ENCODE data around the gene KDM4C.

Gene KDM4C

DNA sequence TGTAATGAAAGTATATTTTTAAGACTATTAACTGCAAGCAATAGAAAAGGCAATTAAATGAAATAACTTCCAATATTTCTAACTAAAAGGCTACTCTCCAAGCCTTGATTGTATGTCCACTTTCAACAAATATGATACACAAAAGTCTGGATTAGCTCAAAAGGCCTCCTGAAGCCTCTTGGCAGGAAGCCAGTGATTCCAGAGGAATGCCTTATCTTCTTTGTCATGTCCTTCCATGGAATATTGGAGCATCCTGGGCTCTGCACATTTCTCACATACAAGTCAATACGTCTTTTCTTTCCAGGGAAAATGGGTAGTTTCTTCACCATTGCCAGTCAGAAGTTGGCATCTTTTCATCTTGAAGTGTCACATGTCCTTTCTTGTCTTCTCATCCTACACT, 357.8 kb downstream of the KDM4C start:
- DNase-seq: no peak

GRCh38 chr9:7117676-7118561, 360.1 kb downstream of the KDM4C start:
- DNase-seq: no peak

DNA sequence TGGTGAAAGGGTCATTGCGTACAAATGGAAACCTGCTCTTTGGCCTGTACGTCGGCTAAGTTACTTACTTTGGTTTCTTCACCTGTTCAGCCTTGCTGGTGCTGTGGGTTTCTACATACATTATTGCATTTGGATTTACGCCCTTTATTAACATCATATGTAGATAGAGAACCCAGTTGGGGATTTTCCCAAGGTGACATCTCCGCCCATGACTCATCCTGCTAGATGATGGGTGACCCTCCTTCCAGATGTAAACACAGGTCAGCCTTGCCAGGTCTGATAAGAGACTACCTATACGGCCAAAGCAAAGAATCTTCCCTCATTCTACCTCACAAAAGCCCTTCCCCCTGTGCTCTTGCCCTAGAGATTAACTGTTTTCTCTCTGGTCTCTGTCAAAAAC, 360.9 kb downstream of the KDM4C start:
- DNase-seq: no peak

- no peak for DNase-seq
Measured at GRCh38 chr9:7119612-7120011, 361.8 kb downstream of the KDM4C start.

DNA sequence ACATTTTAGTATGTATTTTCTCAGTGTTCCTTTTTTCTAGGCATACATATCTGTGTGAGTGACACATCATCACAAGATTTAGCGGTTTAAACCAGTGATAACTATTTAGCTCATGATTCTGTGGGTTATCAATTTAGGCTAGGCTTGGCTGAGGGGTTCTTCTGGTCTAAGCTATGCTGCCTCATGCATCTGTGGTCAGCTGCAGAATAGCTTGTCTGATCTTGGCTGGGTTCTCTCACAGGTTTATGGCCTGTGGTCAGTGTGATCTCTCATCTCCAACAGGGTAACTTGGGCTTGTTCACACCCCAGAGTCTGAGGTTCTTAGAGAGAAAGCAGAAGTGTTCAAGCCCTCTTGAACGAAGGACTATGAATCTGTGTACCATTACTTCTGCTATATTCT, 363.3 kb downstream of the KDM4C start:
- DNase-seq: no peak

- DNase-seq: no peak
Measured at GRCh38 chr9:7121664-7122063, 363.9 kb downstream of the KDM4C start.

- no peak for DNase-seq
Measured at GRCh38 chr9:7123743-7124142, 366.0 kb downstream of the KDM4C start.

- DNase-seq: no peak
Measured at GRCh38 chr9:7125231-7125630, 367.5 kb downstream of the KDM4C start.

- no peak for DNase-seq
Measured at GRCh38 chr9:7129391-7129790, 371.6 kb downstream of the KDM4C start.

- no peak for DNase-seq
Measured at GRCh38 chr9:7130266-7130820, 372.6 kb downstream of the KDM4C start.

DNA sequence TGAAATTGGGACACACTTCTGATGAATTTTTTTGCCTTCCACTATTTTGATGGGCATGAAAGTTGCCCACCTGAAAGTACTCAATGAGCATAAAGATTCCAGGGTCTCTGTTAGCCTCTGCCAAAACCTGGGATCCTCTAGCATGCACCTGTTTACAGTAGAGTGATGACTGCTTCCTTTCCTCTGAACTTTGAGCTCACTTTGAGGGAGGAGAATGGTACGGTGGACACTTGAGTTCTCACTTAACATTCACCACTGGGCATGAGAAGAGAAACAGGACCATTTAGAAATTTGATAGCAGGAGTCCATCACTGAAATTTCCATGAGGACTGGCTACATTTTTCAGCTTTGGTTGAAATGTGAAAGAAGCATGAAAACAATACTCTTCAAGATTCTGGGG, 374.8 kb downstream of the KDM4C start:
- no peak for DNase-seq

- no peak for DNase-seq
Measured at GRCh38 chr9:7135735-7136134, 378.0 kb downstream of the KDM4C start.

GRCh38 chr9:7137040-7137439, 379.3 kb downstream of the KDM4C start:
- DNase-seq: no peak

GRCh38 chr9:7137571-7137970, 379.8 kb downstream of the KDM4C start:
- no peak for DNase-seq

DNA sequence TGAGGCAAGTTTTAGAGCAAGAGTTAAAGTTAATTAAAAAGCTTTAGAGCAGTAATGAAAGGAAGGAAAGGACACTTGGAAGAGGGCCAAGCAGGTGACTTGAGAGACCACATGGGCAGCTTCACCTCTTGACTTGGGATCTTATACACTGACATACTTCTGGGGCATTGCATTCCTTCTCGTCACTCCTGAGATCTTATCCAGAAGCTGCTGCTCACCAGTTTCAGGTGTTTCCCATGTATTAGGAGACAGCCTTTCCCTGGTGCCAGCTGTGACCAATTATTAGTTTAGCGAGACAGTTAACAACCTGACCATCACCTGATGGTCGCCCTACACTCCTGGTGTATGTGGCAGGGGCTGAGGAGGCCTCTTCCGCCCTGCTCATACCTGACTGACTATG, 382.1 kb downstream of the KDM4C start:
- no peak for DNase-seq

DNA sequence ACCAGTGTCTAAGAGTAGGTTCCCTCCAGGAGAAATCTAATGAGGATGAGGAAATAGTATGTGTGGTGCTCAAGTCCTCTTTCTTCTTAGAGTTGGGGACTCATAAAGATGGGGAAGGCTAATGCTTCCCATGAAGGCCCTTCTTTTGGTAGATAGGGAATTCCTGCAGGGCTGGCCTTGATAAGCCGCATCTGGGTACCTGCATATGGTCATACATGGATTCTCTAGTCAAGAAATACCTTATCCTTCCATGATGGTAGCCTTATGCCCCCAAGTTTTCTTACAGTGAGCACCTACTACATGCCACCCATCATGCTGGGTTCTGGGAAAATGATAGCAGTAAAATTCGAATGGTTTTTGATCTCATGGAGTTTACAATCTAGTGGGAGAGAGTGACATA, 382.6 kb downstream of the KDM4C start:
- DNase-seq: no peak

GRCh38 chr9:7143645-7144200, 385.9 kb downstream of the KDM4C start:
- no peak for DNase-seq

DNA sequence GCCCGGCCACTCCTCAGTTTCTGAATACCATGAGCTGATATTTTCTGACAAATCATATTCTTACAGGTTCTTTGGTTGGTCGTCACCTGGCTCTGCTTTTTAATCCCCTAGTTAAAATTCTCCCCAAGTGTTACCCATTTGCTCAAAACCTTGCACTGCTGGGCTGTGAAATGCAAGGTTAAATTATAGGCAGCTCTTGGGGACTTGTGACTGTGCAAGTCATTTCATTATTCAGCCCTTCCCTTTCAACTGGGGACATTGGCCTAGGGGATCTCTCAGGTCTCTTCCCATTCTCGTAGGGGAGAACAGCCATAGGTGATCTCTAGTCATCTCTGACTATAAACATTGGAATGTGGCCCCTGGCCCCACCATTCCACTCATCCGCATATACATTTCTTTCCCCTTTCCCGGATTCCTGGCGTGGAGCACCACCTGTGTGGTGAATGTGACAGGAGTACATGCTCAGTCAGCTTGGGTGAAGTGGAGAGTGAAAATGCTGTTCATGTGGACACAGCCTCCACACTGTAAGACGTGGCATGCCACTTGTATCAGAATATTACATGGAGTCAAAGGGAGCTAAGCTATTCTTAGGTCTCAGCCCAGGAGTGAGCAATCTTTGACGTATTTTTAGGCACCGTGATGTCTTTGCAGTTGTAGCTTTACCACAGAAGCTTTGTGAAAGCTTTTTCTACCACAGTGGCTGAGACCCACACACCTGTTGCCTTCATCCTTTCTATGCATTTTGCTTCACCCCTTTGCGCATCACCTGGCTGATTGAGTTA, 386.7 kb downstream of the KDM4C start:
- DNase-seq: no peak

- no peak for DNase-seq
Measured at GRCh38 chr9:7145361-7146069, 387.7 kb downstream of the KDM4C start.

DNA sequence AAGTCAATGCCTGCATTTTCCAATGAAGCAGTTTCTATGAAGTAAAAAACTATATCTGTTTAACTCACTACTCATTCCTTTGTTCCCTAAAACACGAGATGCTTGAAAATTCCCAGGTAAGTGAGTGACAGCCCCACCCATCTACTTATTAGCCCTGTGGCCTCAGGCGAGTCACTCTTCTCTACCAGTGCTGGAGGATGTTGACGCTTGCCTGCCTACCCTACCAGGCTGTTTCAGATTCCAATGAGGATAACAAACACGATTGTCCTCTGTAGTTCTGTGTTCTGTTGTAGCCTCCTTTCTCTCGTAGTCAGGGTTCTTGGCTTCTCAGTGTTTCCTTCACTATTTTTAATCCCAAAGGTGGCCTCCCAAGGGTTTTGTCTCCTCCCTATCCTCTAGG, 388.8 kb downstream of the KDM4C start:
- no peak for DNase-seq

GRCh38 chr9:7147121-7148090, 389.6 kb downstream of the KDM4C start:
- DNase-seq: no peak

Data from activated gamma-delta T cell treated with Interleukin-2 at 50 U/mL for 16 hours (primary cell).